ENCODE measurements around the gene KCNJ6.

GRCh38 chr21:37623183-37623582 is 293.1 kb downstream of the KCNJ6 start:
- TF ChIP-seq EZH2phosphoT487 (IDR thresholded peaks at IDR 0.05) = no peak
- TF ChIP-seq CTCF (IDR thresholded peaks at IDR 0.05) = no peak
